Measurements from ENCODE around the gene PHKB.

PHKB gene

GRCh38 chr16:47480410-47480809 is 19.3 kb downstream of the PHKB start:
- Histone ChIP-seq H3K79me2 (ENCODE audit: low read length) (peaks cover 7% of the 10 kb centered on the region; the same call in 1 of the 2 replicates), H3K4me3 (ENCODE audit: low read length) (no peak overlapping the region), H3K27me3 (replicated peaks; ENCODE audit: insufficient read depth, low read length) (no peaks in the 10 kb centered on the region), H3K9ac (ENCODE audit: low read length) (no peak overlapping the region), H3K36me3 (replicated peaks; ENCODE audit: insufficient read depth, low read length) (no peaks in the 10 kb centered on the region; the same call in 1 of the 2 replicates), H3K27ac (ENCODE audit: low read length) (no peak overlapping the region), H3F3A (ENCODE audit: insufficient read depth, low read length) (no peaks in the 10 kb centered on the region), H3K4me2 (ENCODE audit: low read depth, low read length) (no peak overlapping the region), H2AFZ (ENCODE audit: low read length) (no peak overlapping the region), H3K9me2 (replicated peaks; ENCODE audit: insufficient read depth, low read length) (no peaks in the 10 kb centered on the region), H3K9me3 (replicated peaks; ENCODE audit: insufficient read depth, low read length) (no peaks in the 10 kb centered on the region), H3K4me1 (ENCODE audit: low read length) (0 out of 2 replicates have a peak, but pooled peaks cover 5% of the 10 kb centered on the region), H4K20me1 (ENCODE audit: insufficient read depth, low read length) (no peaks in the 10 kb centered on the region)
- no peak for TF ChIP-seq CTCF (IDR thresholded peaks at IDR 0.05; ENCODE audit: low read length)
- no peak for TF ChIP-seq EZH2 (optimal IDR thresholded peaks at IDR 0.05; ENCODE audit: low read depth, low read length)
- TF ChIP-seq EZH2phosphoT487 (IDR thresholded peaks at IDR 0.05; ENCODE audit: low read length) = no peak
- DNase-seq = no peak

GRCh38 chr16:47481698-47482374 is 20.7 kb downstream of the PHKB start:
- H2AFZ ChIP-seq (ENCODE audit: low read length) = no peak overlapping the region
- H4K20me1 ChIP-seq (ENCODE audit: insufficient read depth, low read length) = no peaks in the 10 kb centered on the region
- no peaks in the 10 kb centered on the region; the same call in 1 of the 2 replicates for H3K36me3 ChIP-seq (replicated peaks; ENCODE audit: insufficient read depth, low read length)
- H3K27me3 ChIP-seq (replicated peaks; ENCODE audit: insufficient read depth, low read length) = no peaks in the 10 kb centered on the region
- no peak for DNase-seq
- no peaks in the 10 kb centered on the region for H3K9me3 ChIP-seq (replicated peaks; ENCODE audit: insufficient read depth, low read length)
- no peaks in the 10 kb centered on the region for H3F3A ChIP-seq (ENCODE audit: insufficient read depth, low read length)
- TF ChIP-seq CTCF (IDR thresholded peaks at IDR 0.05; ENCODE audit: low read length) = no peak
- TF ChIP-seq EZH2phosphoT487 (IDR thresholded peaks at IDR 0.05; ENCODE audit: low read length) = no peak
- TF ChIP-seq EZH2 (optimal IDR thresholded peaks at IDR 0.05; ENCODE audit: low read depth, low read length) = no peak
- no peak overlapping the region for H3K27ac ChIP-seq (ENCODE audit: low read length)
- H3K79me2 ChIP-seq (ENCODE audit: low read length) = peaks cover 10% of the 10 kb centered on the region
- peaks cover 6% of the 10 kb centered on the region; the same call in 1 of the 2 replicates for H3K4me1 ChIP-seq (ENCODE audit: low read length)
- H3K9ac ChIP-seq (ENCODE audit: low read length) = no peak overlapping the region
- no peaks in the 10 kb centered on the region for H3K9me2 ChIP-seq (replicated peaks; ENCODE audit: insufficient read depth, low read length)
- no peak overlapping the region for H3K4me3 ChIP-seq (ENCODE audit: low read length)
- no peak overlapping the region for H3K4me2 ChIP-seq (ENCODE audit: low read depth, low read length)

- Histone ChIP-seq H3F3A (ENCODE audit: insufficient read depth, low read length) (no peaks in the 10 kb centered on the region), H2AFZ (ENCODE audit: low read length) (no peak overlapping the region), H3K4me3 (ENCODE audit: low read length) (no peak overlapping the region), H3K9ac (ENCODE audit: low read length) (no peak overlapping the region), H3K27ac (ENCODE audit: low read length) (no peak overlapping the region), H3K79me2 (ENCODE audit: low read length) (peaks cover 18% of the 10 kb centered on the region), H3K36me3 (replicated peaks; ENCODE audit: insufficient read depth, low read length) (no peaks in the 10 kb centered on the region), H3K9me2 (replicated peaks; ENCODE audit: insufficient read depth, low read length) (no peaks in the 10 kb centered on the region), H3K9me3 (replicated peaks; ENCODE audit: insufficient read depth, low read length) (no peaks in the 10 kb centered on the region), H4K20me1 (ENCODE audit: insufficient read depth, low read length) (no peaks in the 10 kb centered on the region), H3K27me3 (replicated peaks; ENCODE audit: insufficient read depth, low read length) (no peaks in the 10 kb centered on the region), H3K4me2 (ENCODE audit: low read depth, low read length) (no peak overlapping the region), H3K4me1 (ENCODE audit: low read length) (peaks cover 9% of the 10 kb centered on the region; the same call in 1 of the 2 replicates)
- no peak for DNase-seq
- TF ChIP-seq EZH2 (optimal IDR thresholded peaks at IDR 0.05; ENCODE audit: low read depth, low read length) (no peak), CTCF (IDR thresholded peaks at IDR 0.05; ENCODE audit: low read length) (no peak), EZH2phosphoT487 (IDR thresholded peaks at IDR 0.05; ENCODE audit: low read length) (no peak)
Observed at GRCh38 chr16:47483616-47484015, 22.5 kb downstream of the PHKB start.

Measured in MM.1S (cell line).